ENCODE measurements around the gene PACRG.

Gene PACRG

GRCh38 chr6:163249651-163250101, 521.9 kb downstream of the PACRG start:
- DNase-seq = peak; percentile 32

GRCh38 chr6:163250116-163250515, 522.3 kb downstream of the PACRG start:
- no peak for DNase-seq

- DNase-seq = no peak
Observed at GRCh38 chr6:163252061-163252591, 524.4 kb downstream of the PACRG start.

GRCh38 chr6:163253556-163254213, 525.9 kb downstream of the PACRG start:
- DNase-seq = no peak

- no peak for DNase-seq
Observed at GRCh38 chr6:163254341-163254835, 526.6 kb downstream of the PACRG start.

GRCh38 chr6:163255265-163255664, 527.5 kb downstream of the PACRG start:
- no peak for DNase-seq

- no peak for DNase-seq
Observed at GRCh38 chr6:163259689-163260088, 531.9 kb downstream of the PACRG start.

- DNase-seq = peak; percentile 24
Observed at GRCh38 chr6:163260111-163260895, 532.5 kb downstream of the PACRG start.

- DNase-seq = no peak
Observed at GRCh38 chr6:163260911-163261310, 533.1 kb downstream of the PACRG start.

GRCh38 chr6:163261361-163261760, 533.6 kb downstream of the PACRG start:
- no peak for DNase-seq

GRCh38 chr6:163262080-163262479, 534.3 kb downstream of the PACRG start:
- DNase-seq = no peak

GRCh38 chr6:163263196-163263595, 535.4 kb downstream of the PACRG start:
- DNase-seq = no peak

GRCh38 chr6:163263998-163264661, 536.4 kb downstream of the PACRG start:
- no peak for DNase-seq

- no peak for DNase-seq
Observed at GRCh38 chr6:163264662-163265035, 536.9 kb downstream of the PACRG start.

GRCh38 chr6:163281634-163282033, 553.9 kb downstream of the PACRG start:
- DNase-seq = peak; percentile 24

GRCh38 chr6:163282672-163283071, 554.9 kb downstream of the PACRG start:
- no peak for DNase-seq

GRCh38 chr6:163284151-163284550, 556.4 kb downstream of the PACRG start:
- DNase-seq = no peak

GRCh38 chr6:163285691-163286090, 557.9 kb downstream of the PACRG start:
- DNase-seq = no peak

- DNase-seq = no peak
Observed at GRCh38 chr6:163287626-163288025, 559.9 kb downstream of the PACRG start.

- DNase-seq = no peak
Observed at GRCh38 chr6:163288066-163288465, 560.3 kb downstream of the PACRG start.

GRCh38 chr6:163288915-163289314, 561.1 kb downstream of the PACRG start:
- DNase-seq = no peak

- DNase-seq = no peak
Observed at GRCh38 chr6:163289447-163289846, 561.7 kb downstream of the PACRG start.

All from fibroblast of skin of back (primary cell).